ENCODE results near the gene DAB1. TPM values are rescaled to one million over a fixed set of nuclear protein-coding genes. Genes with fewer than 3 reads are reported as not detected.

Gene DAB1
- total RNA-seq, 1 donor from 2014 or later = 14.6 TPM

GRCh38 chr1:57188168-57188567, 235.7 kb downstream of the DAB1 start:
- H3K4me3 Mint-ChIP-seq = no peak overlapping the region

DNA sequence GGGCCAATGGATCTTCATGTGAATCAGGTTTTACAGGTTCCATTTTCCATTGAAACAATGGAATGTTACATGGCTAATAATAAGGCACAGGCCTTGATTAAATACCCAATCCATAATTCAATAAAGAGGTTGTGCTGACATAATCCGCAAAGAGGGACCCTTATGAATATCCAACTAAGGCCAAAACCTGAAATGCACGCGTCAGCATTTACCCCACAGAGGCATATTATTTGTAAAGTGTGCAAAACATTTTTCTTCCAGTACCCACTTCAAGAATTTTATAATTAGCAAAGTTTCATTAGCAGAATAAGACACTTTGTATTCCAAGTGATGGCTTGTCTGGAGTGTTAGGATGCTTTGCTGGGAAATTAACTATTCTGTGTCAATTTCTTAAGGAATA, 237.4 kb downstream of the DAB1 start:
- H2AFZ ChIP-seq (replicated peaks) = no peak overlapping the region
- Mint-ChIP-seq H3K9me3 (no peaks in the 10 kb centered on the region), H3K4me3 (no peak overlapping the region)

More at GRCh38 chr1:57188168-57188567, 235.7 kb downstream of the DAB1 start:
- TF ChIP-seq, protein P1, sequence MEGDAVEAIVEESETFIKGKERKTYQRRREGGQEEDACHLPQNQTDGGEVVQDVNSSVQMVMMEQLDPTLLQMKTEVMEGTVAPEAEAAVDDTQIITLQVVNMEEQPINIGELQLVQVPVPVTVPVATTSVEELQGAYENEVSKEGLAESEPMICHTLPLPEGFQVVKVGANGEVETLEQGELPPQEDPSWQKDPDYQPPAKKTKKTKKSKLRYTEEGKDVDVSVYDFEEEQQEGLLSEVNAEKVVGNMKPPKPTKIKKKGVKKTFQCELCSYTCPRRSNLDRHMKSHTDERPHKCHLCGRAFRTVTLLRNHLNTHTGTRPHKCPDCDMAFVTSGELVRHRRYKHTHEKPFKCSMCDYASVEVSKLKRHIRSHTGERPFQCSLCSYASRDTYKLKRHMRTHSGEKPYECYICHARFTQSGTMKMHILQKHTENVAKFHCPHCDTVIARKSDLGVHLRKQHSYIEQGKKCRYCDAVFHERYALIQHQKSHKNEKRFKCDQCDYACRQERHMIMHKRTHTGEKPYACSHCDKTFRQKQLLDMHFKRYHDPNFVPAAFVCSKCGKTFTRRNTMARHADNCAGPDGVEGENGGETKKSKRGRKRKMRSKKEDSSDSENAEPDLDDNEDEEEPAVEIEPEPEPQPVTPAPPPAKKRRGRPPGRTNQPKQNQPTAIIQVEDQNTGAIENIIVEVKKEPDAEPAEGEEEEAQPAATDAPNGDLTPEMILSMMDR (IDR thresholded peaks at IDR 0.05) = no peak
- TF ChIP-seq EZH2 (IDR thresholded peaks at IDR 0.05) (no peak), EZH2phosphoT487 (IDR thresholded peaks at IDR 0.05) (no peak)
- Histone ChIP-seq H3K4me3 (no peak overlapping the region), H3K27me3 (no peaks in the 10 kb centered on the region), H3F3A (ENCODE audit: low read depth) (no peaks in the 10 kb centered on the region), H3K79me2 (ENCODE audit: low read depth) (no peaks in the 10 kb centered on the region), H3K9ac (no peak overlapping the region), H4K20me1 (ENCODE audit: low read depth) (no peaks in the 10 kb centered on the region), H3K9me3 (ENCODE audit: low read depth) (no peaks in the 10 kb centered on the region), H3K36me3 (no peaks in the 10 kb centered on the region), H3K4me1 (peaks cover 28% of the 10 kb centered on the region), H3K4me2 (no peak overlapping the region), H2AFZ (replicated peaks) (no peak overlapping the region), H3K27ac (no peak overlapping the region)
- no peak overlapping the region for H3K27ac Mint-ChIP-seq
- H3K4me1 Mint-ChIP-seq = peaks cover 19% of the 10 kb centered on the region
- peaks cover 2% of the 10 kb centered on the region for H3K27me3 Mint-ChIP-seq (ENCODE audit: insufficient read depth, low read depth)
- H3K9me3 Mint-ChIP-seq = no peaks in the 10 kb centered on the region
- DNase-seq (ENCODE audit: low spot score) = no peak
- H3K36me3 Mint-ChIP-seq = no peaks in the 10 kb centered on the region

GRCh38 chr1:57179001-57179400, 244.9 kb downstream of the DAB1 start:
- H3K9me3 ChIP-seq (ENCODE audit: low read depth) = no peaks in the 10 kb centered on the region
- H3K9ac ChIP-seq = no peak overlapping the region
- H3K79me2 ChIP-seq (ENCODE audit: low read depth) = no peaks in the 10 kb centered on the region
- no peak overlapping the region for H3K4me2 ChIP-seq
- no peaks in the 10 kb centered on the region for H3K36me3 ChIP-seq
- H3K4me3 ChIP-seq = no peak overlapping the region
- peaks cover 9% of the 10 kb centered on the region for H3K4me1 Mint-ChIP-seq
- H3K4me1 ChIP-seq = peaks cover 20% of the 10 kb centered on the region
- no peaks in the 10 kb centered on the region for H4K20me1 ChIP-seq (ENCODE audit: low read depth)
- H3K9me3 Mint-ChIP-seq = no peaks in the 10 kb centered on the region
- no peaks in the 10 kb centered on the region for H3K36me3 Mint-ChIP-seq
- no peak for DNase-seq (ENCODE audit: low spot score)
- H3K27ac Mint-ChIP-seq = no peak overlapping the region
- H3K4me3 Mint-ChIP-seq = no peak overlapping the region
- H3F3A ChIP-seq (ENCODE audit: low read depth) = no peaks in the 10 kb centered on the region
- H3K27ac ChIP-seq = no peak overlapping the region
- H2AFZ ChIP-seq (replicated peaks) = peak overlapping the region; percentile 69
- no peaks in the 10 kb centered on the region for H3K27me3 Mint-ChIP-seq (ENCODE audit: insufficient read depth, low read depth)
- no peaks in the 10 kb centered on the region for H3K27me3 ChIP-seq
- TF ChIP-seq EZH2 (IDR thresholded peaks at IDR 0.05) = no peak
- TF ChIP-seq EZH2phosphoT487 (IDR thresholded peaks at IDR 0.05) = no peak
- TF ChIP-seq, protein P1 (IDR thresholded peaks at IDR 0.05) = no peak

More for the DNA sequence above, 237.4 kb downstream of the DAB1 start:
- H3K4me1 Mint-ChIP-seq = peaks cover 4% of the 10 kb centered on the region
- Histone ChIP-seq H3F3A (ENCODE audit: low read depth) (no peaks in the 10 kb centered on the region), H3K36me3 (no peaks in the 10 kb centered on the region), H4K20me1 (ENCODE audit: low read depth) (no peaks in the 10 kb centered on the region), H3K27ac (no peak overlapping the region), H3K4me2 (no peak overlapping the region), H3K79me2 (ENCODE audit: low read depth) (no peaks in the 10 kb centered on the region), H3K9me3 (ENCODE audit: low read depth) (no peaks in the 10 kb centered on the region), H3K9ac (no peak overlapping the region), H3K4me3 (no peak overlapping the region), H3K27me3 (no peaks in the 10 kb centered on the region), H3K4me1 (peaks cover 13% of the 10 kb centered on the region)
- TF ChIP-seq, protein P1 (IDR thresholded peaks at IDR 0.05) = no peak
- TF ChIP-seq EZH2 (IDR thresholded peaks at IDR 0.05) = no peak
- no peak for TF ChIP-seq EZH2phosphoT487 (IDR thresholded peaks at IDR 0.05)
- no peaks in the 10 kb centered on the region for H3K27me3 Mint-ChIP-seq (ENCODE audit: insufficient read depth, low read depth)
- no peak overlapping the region for H3K27ac Mint-ChIP-seq
- no peaks in the 10 kb centered on the region for H3K36me3 Mint-ChIP-seq
- DNase-seq (ENCODE audit: low spot score) = no peak

Data from neural progenitor cell (in vitro differentiated cells).